ENCODE results near the gene RERE.

DNA sequence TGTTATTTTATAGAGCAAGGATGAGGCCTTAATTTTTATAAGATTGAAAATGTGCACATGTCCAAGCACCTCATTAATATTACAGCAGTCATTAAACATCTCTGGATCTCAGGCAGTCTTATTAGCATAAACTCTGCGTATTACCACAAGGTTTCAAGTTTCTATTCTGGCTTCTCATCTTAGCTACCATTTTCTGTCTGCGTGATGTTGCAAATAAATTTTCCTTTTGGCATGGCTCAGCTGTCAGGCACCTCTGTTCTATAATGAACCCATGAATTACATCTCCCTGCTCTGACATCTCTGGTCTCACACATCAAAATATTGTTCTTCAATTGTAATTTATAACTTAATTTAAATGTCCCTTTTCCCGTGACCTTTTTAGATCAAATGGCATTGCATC is 343.1 kb downstream of the RERE start:
- TF ChIP-seq, protein P1, sequence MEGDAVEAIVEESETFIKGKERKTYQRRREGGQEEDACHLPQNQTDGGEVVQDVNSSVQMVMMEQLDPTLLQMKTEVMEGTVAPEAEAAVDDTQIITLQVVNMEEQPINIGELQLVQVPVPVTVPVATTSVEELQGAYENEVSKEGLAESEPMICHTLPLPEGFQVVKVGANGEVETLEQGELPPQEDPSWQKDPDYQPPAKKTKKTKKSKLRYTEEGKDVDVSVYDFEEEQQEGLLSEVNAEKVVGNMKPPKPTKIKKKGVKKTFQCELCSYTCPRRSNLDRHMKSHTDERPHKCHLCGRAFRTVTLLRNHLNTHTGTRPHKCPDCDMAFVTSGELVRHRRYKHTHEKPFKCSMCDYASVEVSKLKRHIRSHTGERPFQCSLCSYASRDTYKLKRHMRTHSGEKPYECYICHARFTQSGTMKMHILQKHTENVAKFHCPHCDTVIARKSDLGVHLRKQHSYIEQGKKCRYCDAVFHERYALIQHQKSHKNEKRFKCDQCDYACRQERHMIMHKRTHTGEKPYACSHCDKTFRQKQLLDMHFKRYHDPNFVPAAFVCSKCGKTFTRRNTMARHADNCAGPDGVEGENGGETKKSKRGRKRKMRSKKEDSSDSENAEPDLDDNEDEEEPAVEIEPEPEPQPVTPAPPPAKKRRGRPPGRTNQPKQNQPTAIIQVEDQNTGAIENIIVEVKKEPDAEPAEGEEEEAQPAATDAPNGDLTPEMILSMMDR (conservative IDR thresholded peaks at IDR 0.05; ENCODE audit: low read length), result no peak
- no peak for TF ChIP-seq EZH2phosphoT487 (IDR thresholded peaks at IDR 0.05; ENCODE audit: borderline replicate concordance, low read depth, low read length)

Measured in OCI-LY7 (cell line).